ENCODE data around the gene XKR8. TPM values are rescaled to one million over a fixed set of nuclear protein-coding genes. Genes with fewer than 3 reads are reported as not detected.

The XKR8 gene
- 1 to 10 TPM; 5.9 to 8.4 (median 6.8) TPM for polyA plus RNA-seq (ENCODE audit: insufficient read length in 10 of 10)
- long read RNA-seq, donor 1, partial matches to known transcripts = 0 of 2 reads
- long read RNA-seq, donor 1, other reads (novel, unspliced or antisense) = 0 of 2 reads
- long read RNA-seq, donor 2, partial matches to known transcripts = 0 of 3 reads
- long read RNA-seq, donor 2, other reads (novel, unspliced or antisense) = 0 of 3 reads
- long read RNA-seq, donor 3 = 0 reads
- long read RNA-seq, donor 4, partial matches to known transcripts = 0 of 4 reads
- long read RNA-seq, donor 4, other reads (novel, unspliced or antisense) = 0 of 4 reads
- long read RNA-seq, donor 5, partial matches to known transcripts = 7 of 9 reads
- long read RNA-seq, donor 5, other reads (novel, unspliced or antisense) = 0 of 9 reads
- long read RNA-seq, donor 6, partial matches to known transcripts = 0 of 1 reads
- long read RNA-seq, donor 6, other reads (novel, unspliced or antisense) = 0 of 1 reads
- long read RNA-seq, donor 7, transcript XKR8-201 (3 exons, 2,692 nt) = major isoform, 5 of 5 reads
- long read RNA-seq, donor 7, partial matches to known transcripts = 0 of 5 reads
- long read RNA-seq, donor 7, other reads (novel, unspliced or antisense) = 0 of 5 reads
- long read RNA-seq, donor 8, partial matches to known transcripts = 0 of 3 reads
- long read RNA-seq, donor 8, other reads (novel, unspliced or antisense) = 0 of 3 reads
- long read RNA-seq, donor 9 = 0 reads

DNA sequence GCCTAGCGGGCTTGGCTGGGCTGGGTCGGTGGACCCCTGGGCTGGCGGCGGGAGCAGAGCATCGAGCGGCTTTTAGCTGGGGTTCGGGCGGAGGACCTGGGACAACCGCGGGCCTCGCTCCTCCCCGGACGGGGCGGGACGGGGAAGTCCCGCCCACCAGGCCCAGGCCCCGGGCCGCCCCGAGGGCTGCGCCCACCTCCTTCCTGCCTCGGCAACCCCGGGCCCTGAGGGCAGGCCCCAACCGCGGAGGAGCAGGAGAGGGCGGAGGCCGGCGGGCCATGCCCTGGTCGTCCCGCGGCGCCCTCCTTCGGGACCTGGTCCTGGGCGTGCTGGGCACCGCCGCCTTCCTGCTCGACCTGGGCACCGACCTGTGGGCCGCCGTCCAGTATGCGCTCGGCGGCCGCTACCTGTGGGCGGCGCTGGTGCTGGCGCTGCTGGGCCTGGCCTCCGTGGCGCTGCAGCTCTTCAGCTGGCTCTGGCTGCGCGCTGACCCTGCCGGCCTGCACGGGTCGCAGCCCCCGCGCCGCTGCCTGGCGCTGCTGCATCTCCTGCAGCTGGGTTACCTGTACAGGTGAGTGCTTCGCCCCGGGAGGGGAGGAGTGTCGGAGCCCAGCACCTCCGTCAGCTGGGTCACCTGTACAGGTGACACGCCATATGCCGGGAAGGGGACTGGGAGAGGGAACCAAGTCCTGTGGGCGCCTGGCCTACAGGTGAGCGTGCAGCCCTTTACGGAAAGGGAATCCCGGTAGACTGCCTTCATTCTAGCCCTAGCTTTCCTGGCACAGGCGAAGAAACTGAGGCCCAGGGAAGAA is at the start of gene XKR8:
Gene XKR8 (plus strand): TSS at position 182 of the 812 bp plus-strand sequence. CDS start 97 bp downstream, at position 279.
- DNase-seq = peak; percentile 78 to 94 (median 87)

- no peak for DNase-seq
Observed at GRCh38 chr1:27912429-27912828, 47.3 kb upstream of the XKR8 start.

GRCh38 chr1:27915082-27915575 is 44.6 kb upstream of the XKR8 start:
- no peak for DNase-seq

- DNase-seq = no peak
Observed at GRCh38 chr1:27922272-27922671, 37.5 kb upstream of the XKR8 start.

DNA sequence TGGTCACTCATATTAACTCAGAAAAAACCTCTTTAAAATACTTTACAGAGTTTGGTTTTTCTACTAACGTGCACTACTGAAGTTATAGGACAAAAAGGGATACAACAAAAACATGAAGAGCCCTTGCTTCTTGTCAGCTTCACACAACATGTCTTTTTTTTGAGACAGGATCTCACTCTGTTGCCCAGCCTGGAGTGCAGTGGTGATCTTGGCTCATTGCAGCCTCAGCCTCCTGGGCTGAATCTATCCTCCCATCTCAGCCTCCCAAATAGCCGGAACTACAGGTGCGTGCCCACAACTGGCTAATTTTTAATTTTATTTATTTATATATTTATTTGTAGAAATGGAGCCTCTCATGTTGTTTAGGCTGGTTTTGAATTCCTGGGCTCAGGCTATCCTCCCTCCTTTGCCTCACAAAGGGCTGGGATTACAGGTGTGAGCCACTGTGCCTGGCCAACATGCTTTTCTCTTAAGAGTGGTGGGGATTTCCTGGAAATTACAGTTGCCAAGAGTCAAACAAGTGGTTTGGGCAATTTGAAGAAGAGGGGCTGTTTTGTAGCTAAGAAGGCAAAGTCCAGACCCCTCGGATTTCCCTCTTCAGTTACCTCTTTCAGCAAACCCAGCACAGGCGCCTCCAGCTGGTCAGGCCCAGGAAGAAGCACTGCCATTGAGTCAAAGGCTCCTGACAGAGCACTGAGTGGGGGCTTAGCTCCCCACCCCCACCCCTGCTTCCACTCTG is 31.4 kb upstream of the XKR8 start:
- no peak for DNase-seq

DNA sequence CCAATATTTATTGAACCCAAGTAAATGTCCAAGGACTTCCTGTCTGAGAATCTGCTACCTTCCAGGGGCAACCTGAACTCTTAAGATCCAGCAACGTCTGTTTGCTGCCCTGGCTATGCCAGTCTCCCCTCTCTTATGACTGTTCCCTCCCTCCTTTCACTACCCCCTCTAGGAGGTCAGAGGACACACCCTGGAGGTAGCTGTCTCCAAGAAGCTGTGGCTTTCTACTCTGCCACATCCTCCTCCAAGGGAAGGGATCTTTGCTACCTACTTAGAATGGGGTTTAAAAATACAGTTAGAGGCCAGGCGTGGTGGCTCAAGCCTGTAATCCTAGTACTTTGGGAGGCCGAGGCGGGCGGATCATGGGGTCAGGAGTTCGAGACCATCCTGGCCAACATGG is 28.6 kb upstream of the XKR8 start:
- DNase-seq = no peak

DNA sequence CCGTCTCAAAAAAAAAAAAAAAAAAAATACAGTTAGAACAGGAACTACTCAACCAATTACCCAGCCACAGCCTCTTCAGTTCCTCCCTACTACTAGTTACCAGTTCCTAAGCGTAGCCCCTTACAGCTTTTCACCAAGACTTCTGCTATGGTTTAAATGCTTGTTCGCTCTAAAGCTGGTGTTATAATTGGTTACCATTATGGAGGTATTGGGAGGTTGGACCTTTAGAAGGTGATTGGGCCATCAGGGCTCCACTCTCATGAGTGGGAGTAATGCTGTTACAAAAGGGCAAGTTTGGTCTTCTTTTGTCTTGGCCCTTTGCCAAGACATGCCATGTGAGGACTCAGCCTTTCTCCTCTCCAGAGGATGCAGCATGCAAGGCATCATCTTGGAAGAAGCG is 28.0 kb upstream of the XKR8 start:
- no peak for DNase-seq

- DNase-seq = no peak
Observed at GRCh38 chr1:27934818-27935549, 24.8 kb upstream of the XKR8 start, which contains the start of gene SMPDL3B. SMPDL3B (plus strand) TSS chr1:27935000; CDS start chr1:27935184, 184 bp downstream.

DNA sequence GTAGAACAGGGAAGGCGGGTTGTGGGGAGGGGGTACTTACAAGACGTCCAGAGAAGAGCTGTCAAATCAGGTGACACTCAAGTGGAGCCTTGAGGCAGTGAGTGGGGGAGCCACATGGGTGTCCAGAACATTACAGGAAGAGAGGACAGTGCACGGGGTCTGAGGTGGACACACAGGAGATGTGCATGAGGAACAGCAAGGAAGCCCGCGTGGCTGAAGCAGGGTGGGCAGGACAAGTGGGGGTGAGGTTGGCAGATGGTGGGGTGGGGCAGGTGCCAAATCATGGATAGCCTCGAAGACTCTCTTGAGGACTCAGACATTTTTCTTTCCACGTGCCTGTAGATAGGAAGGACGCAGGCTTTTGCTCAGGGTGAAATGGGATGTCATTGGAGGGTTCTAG is 24.1 kb upstream of the XKR8 start:
- DNase-seq = no peak

DNA sequence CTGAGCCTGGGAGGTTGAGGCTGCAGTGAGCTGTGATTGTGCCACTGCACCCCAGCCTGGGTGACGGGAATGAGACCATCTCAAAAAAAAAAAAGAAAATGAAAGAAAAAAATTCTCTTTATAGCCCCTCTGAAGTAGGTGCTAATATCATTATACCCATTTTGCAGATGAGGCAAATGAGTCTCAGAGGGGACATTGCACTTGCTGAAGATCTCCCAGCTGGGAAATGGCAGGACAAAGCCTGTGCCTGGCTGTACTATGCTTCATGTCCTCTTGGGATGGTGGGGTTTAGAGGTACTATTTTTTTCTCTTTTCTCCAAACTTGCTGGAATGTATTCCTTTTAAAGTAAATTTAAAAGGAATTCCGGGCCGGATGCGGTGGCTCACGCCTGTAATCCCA is 23.4 kb upstream of the XKR8 start:
- DNase-seq = no peak

DNA sequence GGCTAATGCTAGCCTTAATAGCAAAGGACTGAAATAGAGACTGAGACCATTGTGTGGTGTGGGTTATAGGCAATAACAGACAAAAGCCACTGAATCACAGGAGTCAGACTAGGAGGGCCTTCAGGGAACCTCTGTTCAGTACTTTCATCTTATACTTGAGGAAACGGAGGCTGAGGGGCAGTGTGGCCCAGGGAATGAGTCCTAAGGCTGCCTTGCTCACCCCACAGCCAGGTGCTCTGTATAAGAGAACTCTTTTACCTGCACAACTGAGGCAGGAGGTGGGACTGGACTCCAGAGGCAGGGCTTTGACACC is 22.3 kb upstream of the XKR8 start:
- no peak for DNase-seq

DNA sequence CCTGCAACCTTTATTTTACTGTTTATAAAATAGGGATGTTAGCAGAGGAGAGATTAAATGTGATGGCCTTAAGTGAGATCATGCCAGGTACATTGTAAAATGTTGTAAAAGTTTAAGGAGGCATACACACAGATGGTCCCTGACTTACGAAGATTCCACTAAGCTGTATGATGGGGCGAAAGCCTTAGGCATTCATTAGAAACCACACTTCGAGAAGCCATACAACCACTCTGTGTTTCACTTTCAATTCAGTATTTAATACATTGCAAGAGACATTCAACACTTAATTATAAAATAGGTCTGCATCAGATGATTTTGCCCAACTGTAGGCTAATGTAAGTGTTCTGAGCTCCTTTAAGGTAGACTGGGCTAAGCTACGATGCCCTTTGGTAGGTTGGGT is 21.3 kb upstream of the XKR8 start:
- DNase-seq = no peak

DNA sequence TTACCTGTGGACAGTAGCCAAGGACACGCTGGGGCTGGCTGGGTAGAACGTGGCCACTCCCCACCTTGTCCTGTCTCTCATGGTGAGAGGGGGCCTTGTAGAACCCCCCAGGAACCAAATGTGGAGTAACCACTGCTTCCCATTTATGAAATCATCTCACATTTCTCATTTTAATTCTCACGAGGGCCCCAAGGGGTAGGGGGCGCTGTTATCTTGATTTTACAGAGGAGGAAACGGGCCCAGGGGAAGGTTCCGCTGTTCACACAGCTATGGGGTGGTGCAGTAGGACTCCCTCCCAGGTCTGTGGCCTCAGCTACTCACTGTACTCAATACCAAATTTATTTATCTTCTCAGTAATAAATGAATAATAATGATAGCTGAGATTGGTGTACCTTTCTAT is 19.5 kb upstream of the XKR8 start:
- DNase-seq = no peak

- DNase-seq = no peak
Observed at GRCh38 chr1:27940870-27941560, 18.8 kb upstream of the XKR8 start.

DNA sequence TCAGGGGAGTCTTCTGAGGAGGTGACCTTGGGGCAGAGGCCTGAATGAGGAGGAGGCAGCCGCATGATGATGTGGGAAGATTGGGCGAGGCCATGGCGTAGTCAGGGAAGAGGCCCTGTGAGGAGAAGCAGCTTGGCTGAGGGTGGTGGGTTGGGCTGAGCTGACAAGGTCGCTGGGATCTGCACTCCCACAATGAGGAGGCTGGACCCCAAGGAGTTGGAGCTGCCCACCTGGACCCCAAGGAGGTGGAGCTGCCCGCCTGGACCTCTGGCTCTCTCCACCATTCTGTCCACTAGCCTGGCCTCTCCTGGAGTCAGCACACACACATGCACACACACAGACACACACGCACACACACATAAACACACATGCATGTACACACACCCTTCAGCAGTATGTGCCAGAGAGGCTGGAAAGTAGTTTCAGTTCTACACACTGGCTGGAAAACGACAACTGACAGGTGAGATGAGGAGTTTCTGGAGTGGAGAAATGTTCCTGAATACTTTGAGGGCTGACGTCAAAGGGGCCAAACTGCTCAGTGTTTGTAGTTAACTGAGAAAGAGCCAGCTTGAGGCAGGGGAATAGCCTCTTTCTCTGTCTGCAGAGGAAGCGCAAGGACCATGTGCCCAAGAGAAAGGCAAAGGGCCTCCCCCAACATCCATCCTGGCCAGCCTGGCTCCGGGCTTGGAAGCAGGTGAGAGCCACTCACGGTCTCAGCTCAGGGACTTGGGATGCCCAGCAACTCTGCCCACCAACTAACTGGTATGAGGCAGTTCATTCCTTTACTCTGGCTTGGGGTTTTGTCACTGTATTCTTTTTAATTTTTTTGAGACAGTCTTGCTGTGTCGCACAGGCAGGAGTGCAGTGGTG is 17.9 kb upstream of the XKR8 start:
- no peak for DNase-seq

GRCh38 chr1:27945020-27945419 is 14.8 kb upstream of the XKR8 start:
- DNase-seq = no peak

DNA sequence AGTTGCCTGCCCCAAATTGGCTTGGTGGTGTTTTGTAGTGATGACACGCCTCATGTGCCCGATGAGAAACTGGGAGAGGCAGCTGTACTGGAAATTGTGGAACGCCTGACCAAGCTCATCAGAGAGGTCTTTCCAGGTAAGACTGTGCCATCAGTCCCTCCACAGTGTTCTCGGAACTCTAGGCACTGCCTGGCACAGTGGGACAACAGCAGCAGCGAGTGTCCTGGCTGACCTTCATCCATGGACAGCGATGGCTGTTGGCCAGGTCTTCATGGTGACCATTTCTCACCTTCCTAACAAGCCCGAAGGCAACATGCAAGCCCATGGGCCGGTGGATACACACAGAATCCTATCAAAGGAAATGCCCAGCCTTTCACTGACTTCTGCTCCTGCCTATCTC is 10.7 kb upstream of the XKR8 start:
- DNase-seq = no peak

DNA sequence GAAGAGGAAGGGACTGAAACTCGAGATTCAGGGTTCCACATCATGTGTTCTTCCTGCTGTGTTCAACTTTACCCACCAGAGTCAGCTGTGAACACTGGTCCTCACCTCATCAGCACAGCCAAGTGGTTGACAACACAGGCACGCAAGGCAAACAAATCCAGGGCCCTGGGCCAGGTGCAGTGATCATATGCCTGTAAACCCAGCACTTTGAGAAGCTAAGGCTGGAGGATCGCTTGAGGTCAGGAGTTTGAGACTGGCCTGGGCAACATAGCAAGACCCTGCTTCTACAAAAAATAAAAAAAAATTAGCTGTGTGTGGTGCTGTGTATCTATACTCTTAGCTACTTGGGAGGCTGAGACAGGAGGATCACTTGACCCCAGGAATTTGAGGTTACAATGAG is 8.4 kb upstream of the XKR8 start:
- no peak for DNase-seq

GRCh38 chr1:27952147-27952546 is 7.6 kb upstream of the XKR8 start:
- DNase-seq = no peak
